ENCODE data around the gene ABCC4. TPM values are rescaled to one million over a fixed set of nuclear protein-coding genes. Genes with fewer than 3 reads are reported as not detected.

Gene ABCC4
- polyA plus RNA-seq, 4 donors = 19.8 to 21.7 (median 20.6) TPM

DNA sequence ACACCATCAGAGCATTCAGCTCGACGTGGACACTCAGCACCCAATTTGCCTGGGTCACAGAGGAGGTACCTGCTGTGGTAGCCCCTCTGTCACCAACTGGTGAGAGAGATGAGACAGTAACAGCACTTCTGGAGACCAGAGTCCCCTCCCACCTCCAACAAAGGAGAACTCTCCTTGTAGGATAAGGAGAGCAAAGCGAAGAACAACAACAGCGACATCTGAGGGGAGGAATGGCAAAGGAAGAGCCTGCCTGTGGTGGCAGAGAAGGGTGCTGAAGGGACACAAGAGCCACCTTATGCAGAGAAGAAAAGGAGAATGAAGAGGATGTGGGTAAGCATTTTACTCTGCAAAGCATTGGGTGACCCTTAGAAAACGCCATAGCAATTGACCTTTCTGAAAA, 167.8 kb downstream of the ABCC4 start:
- DNase-seq (ENCODE audit: low read depth in 4 of 4, low spot score in 2 of 4) = no peak

DNA sequence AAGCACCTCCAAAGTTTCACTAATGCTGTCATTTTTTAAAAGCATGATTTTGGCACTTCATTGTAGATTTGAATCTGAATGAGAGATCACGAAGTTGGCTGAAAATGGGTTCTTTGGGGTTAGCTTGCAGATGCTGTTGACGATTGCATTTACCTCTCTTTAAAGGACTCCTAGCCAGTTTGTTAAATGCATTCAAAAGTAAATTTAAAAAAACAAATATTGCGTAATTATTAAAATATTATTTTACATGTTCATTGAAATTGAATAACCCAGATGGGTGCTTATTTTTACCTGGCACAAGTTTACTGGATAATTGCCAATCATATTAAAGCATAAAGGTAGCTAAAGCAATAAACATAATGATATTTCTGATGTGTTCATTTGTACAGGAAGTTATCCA, 172.2 kb downstream of the ABCC4 start:
- no peak for DNase-seq (ENCODE audit: low read depth in 4 of 4, low spot score in 2 of 4)

- no peak for DNase-seq (ENCODE audit: low read depth in 4 of 4, low spot score in 2 of 4)
Observed at GRCh38 chr13:95128045-95128643, 173.1 kb downstream of the ABCC4 start.

- no peak for DNase-seq (ENCODE audit: low read depth in 4 of 4, low spot score in 2 of 4)
Observed at GRCh38 chr13:95124959-95125358, 176.3 kb downstream of the ABCC4 start.

DNA sequence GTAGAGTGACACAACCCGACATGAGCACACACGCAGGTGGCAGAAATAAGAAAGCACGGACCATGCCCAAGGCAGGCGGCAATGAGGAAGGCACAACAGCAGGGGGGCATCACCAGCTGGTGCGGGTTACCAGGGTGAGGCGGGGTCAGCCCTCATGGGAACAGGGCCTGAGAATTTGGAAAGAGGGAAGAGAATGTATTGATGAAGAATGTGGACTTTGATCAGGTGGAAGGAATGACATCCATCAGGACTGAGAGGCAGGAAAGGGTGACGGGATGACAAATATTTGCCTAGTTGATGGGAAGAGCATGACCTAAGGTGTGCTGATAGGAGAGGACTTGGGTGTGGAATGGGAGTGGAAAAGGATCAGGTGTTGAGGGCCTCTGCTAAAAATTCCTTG, 177.5 kb downstream of the ABCC4 start:
- no peak for DNase-seq (ENCODE audit: low read depth in 4 of 4, low spot score in 2 of 4)

DNA sequence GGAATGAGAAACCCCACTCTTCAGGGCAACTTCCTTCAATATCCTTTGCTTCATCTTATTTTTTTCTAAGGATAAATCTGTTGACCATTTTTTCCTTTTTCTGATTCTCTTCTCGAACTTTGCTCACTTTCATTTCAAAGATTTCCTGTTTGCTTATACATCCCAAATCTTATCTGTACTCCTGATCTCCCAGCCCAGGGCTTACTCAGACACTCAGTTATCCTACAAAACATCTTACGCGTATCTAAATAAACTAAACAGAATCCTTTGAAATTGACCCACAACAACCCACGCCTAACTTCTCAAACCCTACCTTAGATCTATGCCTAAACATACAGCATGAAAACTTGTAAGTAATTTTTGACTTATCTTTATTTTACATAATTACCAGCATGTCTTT, 179.2 kb downstream of the ABCC4 start:
- DNase-seq (ENCODE audit: low read depth in 4 of 4, low spot score in 2 of 4) = no peak

- no peak for DNase-seq (ENCODE audit: low read depth in 4 of 4, low spot score in 2 of 4)
Observed at GRCh38 chr13:95121516-95121915, 179.7 kb downstream of the ABCC4 start.

- DNase-seq (ENCODE audit: low read depth in 4 of 4, low spot score in 2 of 4) = no peak
Observed at GRCh38 chr13:95120650-95121049, 180.6 kb downstream of the ABCC4 start.

DNA sequence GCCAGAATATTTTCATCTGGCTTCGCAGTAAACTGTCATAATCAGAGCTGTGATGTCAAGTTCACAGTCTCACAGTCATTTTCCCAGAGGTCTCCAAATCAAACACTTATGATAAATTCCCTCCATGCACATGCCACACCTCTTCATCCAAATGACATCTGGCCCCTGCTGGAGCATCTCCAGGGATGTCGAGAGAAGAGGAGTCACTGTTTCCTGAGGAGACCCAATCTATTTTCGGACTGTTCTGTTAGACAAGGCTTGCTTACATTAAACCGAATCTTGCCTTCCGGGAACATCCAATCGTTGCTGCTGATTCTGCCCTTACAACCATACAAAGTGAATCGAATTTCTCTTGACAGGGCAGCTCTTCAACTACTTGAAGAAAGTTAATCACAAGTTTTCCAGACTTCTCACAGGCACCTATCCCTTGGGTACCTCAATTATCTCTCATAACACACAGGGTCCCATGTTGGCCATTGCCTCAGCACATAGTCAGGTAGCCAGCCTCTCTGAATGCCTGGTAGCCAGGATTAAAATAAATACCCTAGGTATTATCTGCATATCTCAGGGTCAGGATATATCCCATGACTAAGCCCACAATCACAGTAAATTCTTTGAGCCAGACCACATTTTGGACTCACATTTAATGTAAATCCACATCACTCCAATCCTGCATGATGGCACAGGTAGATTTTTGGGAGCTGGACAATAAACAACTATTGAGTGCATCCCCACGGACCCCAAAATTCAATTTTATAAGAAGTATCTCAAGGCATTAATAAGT, 182.5 kb downstream of the ABCC4 start:
- no peak for DNase-seq (ENCODE audit: low read depth in 4 of 4, low spot score in 2 of 4)

DNA sequence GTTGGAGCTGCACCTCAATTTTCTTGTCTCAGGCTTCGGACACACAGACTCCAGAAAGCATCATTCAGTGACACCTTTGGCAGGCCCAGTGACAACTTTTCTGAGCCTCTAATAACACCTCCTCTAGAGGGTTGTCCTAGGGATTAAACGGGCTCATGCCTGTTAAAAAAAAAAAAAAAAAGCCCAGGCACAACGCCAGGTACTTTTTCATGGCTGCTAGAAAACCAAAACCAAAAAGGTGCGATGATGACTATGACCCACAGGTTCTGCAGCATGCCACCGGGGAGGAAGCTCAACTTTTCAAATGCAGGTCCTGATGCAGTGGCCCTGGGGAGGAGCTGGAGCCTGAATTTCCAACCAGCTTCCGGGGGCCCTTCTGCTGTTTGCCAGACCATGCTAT, 184.2 kb downstream of the ABCC4 start:
- DNase-seq (ENCODE audit: low read depth in 4 of 4, low spot score in 2 of 4) = no peak

DNA sequence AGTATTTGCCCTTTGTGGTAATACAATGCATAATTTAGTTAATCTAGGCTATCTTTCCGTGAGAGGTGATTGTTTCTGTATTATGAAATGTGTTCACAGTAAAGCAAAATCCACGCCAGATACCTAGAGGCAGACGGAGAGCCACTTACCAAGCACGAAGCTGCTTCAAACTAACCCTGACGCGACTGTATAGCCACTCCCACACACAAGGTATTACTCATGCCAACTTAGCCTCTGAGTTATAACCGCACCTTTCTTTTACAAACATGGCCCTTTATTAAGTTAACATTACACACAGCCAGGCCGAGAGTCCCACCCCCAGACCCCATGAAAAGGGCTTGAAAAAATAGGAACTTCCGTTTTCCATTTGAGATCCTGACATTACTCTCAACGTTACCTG, 185.7 kb downstream of the ABCC4 start:
- DNase-seq (ENCODE audit: low read depth in 4 of 4, low spot score in 2 of 4) = no peak

- no peak for DNase-seq (ENCODE audit: low read depth in 4 of 4, low spot score in 2 of 4)
Observed at GRCh38 chr13:95113601-95114000, 187.7 kb downstream of the ABCC4 start.

GRCh38 chr13:95112883-95113282, 188.4 kb downstream of the ABCC4 start:
- DNase-seq (ENCODE audit: low read depth in 4 of 4, low spot score in 2 of 4) = no peak

DNA sequence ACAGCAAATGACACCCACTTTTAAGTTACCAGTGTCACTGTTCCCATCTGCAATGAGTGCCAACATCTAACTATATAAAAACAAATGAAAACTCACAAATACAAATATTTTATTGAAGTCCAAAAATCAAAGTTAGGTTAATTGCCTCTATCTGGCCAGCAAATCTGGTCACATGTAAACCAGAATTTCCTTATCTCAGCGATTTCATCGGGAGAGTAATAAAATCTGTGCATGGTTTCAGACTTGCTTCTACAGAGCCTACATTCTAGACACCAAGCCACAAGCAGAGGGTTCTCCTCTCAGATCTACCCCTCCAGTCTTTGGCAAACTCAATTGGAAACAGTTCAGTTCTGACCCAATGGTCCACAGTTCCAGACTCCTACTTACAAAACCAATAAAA, 189.6 kb downstream of the ABCC4 start:
- no peak for DNase-seq (ENCODE audit: low read depth in 4 of 4, low spot score in 2 of 4)

- DNase-seq (ENCODE audit: low read depth in 4 of 4, low spot score in 2 of 4) = no peak
Observed at GRCh38 chr13:95106562-95106961, 194.7 kb downstream of the ABCC4 start.

DNA sequence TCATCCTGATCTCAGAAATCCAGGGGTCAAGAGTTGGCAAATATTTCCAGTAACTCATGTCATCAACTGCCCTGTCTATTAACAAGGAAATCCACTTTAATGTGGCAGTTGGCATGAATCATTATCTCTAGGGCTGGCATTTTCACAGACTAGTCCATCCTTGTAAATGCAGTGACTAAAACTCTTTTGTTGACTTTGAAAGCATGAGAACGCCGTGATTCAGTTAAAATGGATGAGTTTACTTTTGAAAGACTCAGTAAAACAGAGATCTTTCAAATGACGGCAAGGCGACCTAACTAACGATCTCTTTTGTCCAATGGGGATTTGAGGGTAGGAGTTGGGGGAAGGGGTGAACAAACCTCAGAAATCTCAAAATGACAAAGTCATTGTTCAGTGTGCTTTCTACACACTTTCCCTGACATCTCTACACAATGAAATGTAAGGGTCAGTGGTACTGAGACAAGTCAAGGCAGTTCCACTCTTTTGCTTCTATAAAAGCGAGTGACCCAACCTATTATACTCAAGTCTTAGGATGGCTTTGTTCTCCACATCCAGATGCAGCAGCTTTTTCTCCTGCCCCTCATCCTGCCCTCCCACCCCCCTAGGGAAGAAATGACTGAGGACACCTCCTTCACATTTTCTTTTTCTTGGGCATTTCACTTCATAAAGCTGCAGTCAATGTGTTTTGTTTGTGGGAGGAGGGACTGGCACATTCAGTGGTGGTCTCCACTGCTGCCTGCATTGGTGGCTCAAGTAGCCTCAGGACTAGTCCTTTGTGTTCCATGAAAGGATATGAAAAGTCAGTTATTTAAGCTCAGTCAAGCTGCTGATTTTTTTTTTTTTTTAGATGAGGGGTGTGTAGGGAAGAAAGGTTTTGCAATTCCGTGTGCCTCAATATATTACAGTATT, 200.5 kb downstream of the ABCC4 start:
- no peak for DNase-seq (ENCODE audit: low read depth in 4 of 4, low spot score in 2 of 4)

DNA sequence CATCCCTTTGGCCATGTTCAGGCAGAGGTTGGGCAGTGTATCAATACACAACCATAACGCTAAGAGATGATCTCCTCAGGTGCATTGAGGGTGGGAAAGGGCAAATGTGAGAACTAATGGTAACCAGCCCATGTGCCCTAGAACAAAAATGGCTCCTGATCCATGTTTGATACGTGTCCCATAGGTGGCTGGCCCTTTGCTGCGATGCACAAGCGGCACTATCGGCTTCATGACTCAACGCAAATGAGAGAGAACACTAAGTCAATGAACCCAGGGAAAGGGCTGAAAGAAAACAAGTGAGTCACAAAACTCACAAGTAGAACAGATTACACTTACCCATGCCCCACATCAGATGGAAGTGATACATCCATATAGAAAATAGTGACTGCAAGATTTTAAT, 201.7 kb downstream of the ABCC4 start:
- DNase-seq (ENCODE audit: low read depth in 4 of 4, low spot score in 2 of 4) = no peak

- DNase-seq (ENCODE audit: low read depth in 4 of 4, low spot score in 2 of 4) = no peak
Observed at GRCh38 chr13:95098916-95099315, 202.3 kb downstream of the ABCC4 start.

DNA sequence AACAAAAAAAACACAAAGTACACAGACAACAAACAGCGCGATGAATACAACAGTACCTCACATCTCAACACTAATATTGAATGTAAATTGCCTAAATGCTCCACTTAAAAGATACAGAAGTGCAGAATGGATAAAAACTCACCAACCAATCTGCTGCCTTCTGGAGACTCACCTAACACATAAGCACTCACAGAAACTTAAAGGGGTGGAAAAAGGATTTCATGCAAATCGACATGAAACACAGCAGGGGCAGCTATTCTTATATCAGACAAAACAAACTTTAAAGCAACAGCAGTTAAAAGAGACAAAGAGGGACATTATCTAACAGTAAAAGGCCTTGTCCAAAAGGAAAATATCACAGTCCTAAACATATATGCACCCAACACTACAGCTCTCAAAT, 209.5 kb downstream of the ABCC4 start:
- DNase-seq (ENCODE audit: low read depth in 4 of 4, low spot score in 2 of 4) = no peak

DNA sequence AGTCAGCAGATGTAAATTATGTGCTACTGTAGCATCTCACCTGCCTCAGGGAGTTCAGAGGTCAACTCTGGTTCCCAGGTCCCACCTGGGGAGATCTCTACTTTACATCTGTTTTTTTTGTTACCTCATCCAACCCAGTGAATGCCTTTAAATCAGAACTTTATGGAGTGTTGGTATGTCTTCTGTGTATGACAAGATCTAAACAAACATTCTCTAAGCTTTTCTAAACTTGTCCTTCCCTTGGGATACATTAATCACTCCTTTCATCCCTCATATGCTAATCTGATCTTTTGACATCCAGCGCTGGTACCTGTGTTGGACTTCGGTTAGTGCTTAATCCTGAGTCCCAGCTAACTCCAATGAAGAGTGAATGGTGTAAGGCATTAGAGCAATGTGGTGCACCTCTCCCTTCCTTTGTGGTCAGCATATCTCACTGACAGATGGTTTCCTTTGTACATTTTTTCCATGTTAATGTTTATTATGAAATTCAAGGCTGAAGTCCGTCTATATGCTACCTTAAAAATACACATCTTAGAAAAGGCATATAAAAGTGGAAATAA, 213.4 kb downstream of the ABCC4 start:
- no peak for DNase-seq (ENCODE audit: low read depth in 4 of 4, low spot score in 2 of 4)

DNA sequence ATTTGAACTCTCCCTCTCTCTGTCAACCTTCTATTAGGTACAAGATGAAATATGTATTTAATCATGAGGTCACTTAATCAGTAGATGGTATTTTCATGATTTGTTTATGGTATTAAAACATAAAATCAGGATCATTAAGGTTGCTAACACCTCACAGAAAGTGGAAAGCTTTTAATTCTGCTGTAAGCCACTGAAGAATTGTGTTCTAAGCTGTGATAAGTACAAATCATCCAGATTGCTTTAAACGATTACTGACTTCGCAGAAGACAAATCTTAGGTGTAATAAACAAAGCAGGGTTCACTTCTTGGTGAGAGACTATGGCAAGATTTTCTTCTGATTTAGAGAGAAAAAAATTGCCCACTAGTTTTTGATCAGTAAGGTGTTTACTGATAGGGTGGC, 214.5 kb downstream of the ABCC4 start:
- no peak for DNase-seq (ENCODE audit: low read depth in 4 of 4, low spot score in 2 of 4)
